GM18498 (cell line): ENCODE measurements around the gene PTGER1.
A peak's percentile ranks its signal among the peaks of the same experiment; 100 is the strongest.
"Not testable (repeated sequence)": the region's sequence is repeated elsewhere in the genome, so short reads cannot be mapped to it uniquely, and the experiment has no call there.

Experiments
- ATAC-seq: cut with Tn5 transposase; IDR thresholded peaks from one replicate; pipeline ENCODE4 v1.9.1; 2021; ENCODE audit warnings: mild to moderate bottlenecking, moderate library complexity; ENCODE audit not compliant: unreplicated experiment

PTGER1 gene

DNA sequence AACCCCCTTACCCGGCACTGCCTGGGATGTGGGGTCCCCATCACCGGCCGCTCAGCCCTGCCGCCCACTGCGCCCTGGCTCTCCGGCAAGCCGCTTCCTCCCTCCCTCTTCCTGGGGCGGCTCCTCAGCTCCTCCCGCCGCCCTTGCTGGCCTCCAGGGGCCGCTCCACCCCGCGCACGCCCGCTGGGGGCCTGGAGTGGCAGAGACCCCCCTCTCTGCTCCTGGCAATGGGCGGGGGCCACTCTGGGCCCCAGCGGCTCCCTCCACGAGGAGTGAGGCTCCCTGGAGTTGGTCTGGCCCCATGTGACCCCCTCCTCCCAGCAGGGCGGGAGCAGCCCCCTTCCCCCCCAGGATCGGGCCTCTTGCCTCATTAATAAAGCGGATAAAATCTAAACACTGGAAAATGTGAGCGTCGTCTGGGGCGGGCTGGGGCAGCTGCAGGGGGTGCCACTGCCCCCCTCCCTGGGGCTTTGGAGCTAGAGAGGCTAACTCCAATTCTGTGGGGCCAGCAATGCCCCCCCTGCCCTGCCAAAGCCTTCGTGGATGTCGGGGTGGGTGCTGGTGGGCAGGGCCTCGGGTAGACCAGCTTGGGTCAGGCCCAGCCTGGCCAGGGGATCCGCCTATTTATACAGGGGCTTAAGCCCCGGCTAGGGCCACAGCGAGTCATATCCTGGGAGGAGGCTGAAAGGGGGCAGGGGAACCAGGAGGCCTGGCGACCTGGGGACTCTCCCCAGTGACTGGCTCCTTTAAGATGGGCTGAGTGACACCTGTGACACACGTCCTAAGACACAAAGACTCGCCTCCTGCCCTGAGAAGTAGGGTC is at the start of gene PTGER1:
PTGER1 (minus strand) TSS at position 104 of the 823 bp plus-strand sequence. CDS start 1,034 bp downstream, outside the sequence.
- ATAC-seq, result no peak

DNA sequence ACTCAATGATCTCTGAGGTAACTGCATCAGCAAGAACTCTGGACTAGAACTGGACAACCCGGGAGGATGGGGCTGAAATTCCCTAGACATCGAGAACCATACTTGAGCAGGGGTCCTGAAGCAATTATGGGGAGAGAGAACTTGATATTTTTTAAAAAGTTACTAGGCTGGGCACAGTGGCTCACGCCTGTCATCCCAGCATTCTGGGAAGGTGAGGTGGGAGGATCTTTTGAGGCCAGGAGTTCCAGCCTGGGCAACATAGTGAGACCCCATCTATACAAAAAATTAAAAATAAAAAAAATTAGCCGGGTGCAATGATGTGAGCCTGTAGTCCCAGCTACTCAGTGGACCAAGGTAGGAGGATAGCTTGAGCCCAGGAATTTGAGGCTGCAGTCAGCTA is 45.4 kb upstream of the PTGER1 start:
- ATAC-seq, result no peak

- no peak for ATAC-seq
These were observed 44.8 kb upstream of the PTGER1 start for GRCh38 chr19:14519860-14520407.

DNA sequence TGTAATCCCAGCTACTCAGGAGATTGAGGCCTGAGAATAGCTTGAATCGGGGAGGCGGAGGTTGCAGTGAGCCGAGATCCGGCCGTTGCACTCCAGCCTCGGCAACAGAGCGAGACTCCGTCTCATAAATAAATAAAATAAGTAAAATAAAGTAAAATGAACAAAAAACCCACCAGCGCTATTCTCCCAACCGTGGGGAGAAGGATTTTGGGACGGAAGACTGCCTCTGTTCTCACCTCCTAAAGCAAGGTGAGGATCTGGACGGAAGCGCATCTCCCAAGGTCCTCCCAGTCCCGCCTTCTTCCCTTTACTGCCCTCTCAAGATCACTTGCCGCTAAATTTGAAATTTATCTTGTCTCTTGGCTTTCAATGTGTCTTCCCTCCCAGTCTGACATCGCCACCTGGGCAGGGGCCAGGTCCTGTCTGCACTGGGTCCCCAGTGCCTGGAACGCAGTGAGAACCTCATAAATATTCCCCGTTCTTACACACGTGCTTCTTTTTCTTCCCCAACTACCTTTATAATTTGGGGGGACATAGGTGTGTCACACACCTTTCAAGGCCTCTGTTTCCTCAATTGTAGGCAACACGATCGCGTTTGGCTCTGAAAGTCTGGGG is 44.2 kb upstream of the PTGER1 start:
- ATAC-seq, result no peak

DNA sequence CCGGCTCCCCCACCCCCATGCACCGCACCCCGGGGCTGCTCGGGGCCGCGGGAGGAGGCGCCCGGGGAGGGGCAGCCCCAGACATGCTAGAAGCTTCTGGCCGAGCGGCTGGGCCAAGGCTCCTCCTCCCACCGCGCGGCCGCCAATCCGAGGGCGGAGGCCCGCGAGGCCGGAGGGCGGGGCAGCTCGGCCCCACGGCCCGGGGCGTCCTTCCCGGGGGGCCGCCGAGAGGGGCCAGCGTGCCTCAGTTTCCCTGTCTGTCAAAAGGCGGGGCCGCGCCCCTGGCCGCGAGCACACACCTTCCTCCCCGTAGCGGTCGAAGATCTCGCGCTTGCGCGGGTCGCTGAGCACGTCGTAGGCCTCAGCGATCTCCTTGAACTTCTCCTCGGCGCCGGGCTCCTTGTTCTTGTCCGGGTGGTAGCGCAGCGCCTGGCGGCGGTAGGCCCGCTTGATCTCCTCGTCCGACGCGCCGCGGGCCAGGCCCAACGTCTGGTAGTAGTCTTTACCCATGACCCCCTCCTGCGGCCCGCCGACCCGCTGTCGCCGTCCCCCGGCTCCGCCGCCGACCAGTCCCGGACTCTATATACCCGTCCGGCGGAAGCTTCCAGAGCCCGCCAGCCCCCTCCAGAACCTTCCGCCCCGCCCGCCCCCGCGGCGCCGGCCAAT is 42.8 kb upstream of the PTGER1 start, which contains the start of gene DNAJB1:
DNAJB1 (minus strand) TSS at position 558 of the 666 bp plus-strand sequence; CDS start at position 510, 48 bp downstream.
- ATAC-seq, result peak; percentile 75

DNA sequence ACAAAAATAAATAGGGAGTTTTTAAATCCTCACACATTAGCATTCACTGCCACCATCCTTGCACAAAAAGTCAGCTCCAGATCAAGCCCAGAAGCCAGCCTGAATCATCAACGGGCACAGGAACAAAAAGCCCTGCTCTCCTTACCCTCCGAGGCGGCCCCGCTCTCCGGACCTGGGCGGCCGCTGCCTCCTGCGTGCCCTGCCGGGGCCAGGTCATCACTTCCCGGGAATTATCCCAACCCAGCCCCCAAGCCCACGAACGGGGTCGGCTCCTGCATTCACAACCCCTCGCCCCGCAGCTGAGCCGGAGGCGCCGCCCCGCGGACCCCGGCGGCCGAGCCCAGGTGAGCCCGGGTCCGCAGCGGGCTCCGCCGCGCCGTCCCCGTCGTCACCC is 42.3 kb upstream of the PTGER1 start:
- no peak for ATAC-seq

- no peak for ATAC-seq
These were observed 41.7 kb upstream of the PTGER1 start for GRCh38 chr19:14516746-14517438.

DNA sequence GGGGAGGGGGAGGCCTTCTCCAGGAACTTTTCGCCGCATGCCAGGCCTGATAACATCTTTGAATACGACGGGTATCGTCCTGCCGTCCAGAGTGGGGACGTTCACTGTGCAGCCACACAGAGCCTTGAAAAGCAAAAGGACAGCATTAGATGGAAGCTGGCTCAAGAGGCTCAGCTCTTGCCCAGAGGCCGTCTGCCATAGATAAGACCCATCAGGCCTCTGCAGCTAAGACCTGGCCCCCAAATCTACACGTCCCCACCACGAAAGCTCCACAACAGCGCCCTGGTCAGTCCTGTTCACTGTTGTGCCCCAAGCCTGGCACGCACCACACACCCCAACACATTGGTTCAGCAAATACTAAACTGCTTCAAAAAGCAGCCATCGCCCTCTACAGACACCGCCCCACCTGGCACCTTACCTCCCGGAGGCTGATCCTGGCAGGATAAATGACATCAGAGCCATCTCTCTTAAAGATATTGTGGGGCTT is 40.9 kb upstream of the PTGER1 start:
- no peak for ATAC-seq

DNA sequence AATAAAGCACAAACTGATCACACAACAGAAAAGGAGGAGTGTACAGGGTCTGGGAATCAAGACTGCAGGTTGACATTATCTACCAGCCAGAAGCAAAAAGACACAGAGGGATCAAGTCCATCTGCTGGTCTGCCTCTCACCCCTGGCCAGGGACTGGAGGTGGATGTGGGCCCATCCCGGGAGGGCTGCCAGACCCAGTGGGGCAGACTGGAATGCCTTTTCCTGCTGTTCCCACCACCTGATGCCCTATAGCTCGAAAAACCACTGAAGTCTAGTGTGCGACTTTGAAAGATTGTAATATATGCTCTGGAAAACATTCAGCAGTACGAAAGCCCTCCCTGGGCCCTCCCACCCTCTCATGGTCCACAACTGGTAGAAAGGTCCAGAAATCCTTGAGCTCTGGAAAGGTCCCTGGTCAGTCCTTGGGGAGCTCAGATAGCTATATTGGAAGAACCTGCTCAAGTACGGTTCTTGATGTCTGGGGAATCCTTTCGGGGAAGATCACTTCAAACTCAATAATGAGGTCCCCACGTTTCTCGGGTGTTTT is 40.4 kb upstream of the PTGER1 start:
- no peak for ATAC-seq

GRCh38 chr19:14514215-14514863 is 39.2 kb upstream of the PTGER1 start:
- ATAC-seq, result no peak

GRCh38 chr19:14512406-14512961 is 37.3 kb upstream of the PTGER1 start:
- ATAC-seq, result no peak

- no peak for ATAC-seq
These were observed 36.1 kb upstream of the PTGER1 start for GRCh38 chr19:14511229-14511593.

DNA sequence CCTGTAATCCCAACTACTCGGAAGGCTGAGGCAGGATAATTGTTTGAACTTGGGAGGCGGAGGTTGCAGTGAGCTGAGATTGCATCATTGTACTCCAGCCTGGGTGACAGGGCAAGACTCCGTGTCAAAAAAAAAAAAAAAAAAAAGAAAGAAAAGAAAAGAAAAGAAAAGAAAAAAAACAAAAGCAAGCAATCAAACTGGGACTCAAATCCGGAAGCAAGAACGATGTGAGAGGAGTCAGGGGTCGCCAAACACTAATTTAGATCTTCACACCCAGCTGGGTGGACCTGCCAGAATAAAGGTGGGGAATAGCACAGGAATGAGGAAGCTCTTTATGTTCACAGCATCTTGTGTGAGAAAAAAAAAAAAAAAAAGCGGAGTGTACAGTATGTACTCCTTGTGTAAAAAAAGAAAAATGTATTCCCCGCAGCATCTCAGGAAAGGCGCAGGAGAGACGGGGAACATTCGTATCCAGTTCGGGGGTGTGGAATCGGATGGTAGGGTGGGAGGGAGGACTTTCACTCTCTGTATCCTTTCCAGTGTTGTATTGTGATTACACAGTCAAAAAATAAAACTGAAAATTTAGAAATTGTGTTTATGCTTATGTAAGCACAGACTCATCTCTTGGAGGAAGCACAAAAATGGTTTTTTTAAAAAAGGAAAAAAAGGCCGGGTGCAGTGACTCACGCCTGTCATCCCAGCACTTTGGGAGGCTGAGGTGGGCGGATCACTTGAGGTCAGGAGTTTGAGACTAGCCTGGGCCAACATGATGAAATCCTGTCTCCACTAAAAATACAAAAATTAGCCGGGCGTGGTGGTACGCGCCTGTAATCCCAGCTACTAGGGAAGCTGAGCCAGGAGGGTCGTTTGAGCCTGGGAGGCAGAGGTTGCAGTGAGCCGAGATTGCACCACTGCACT is 35.4 kb upstream of the PTGER1 start:
- ATAC-seq, result no peak

- no peak for ATAC-seq
These were observed 32.8 kb upstream of the PTGER1 start for GRCh38 chr19:14507704-14508542.

- ATAC-seq, result no peak
These were observed 30.5 kb upstream of the PTGER1 start for GRCh38 chr19:14505488-14506239.

- ATAC-seq, result not testable (repeated sequence)
These were observed 29.4 kb upstream of the PTGER1 start for GRCh38 chr19:14504575-14504974.

DNA sequence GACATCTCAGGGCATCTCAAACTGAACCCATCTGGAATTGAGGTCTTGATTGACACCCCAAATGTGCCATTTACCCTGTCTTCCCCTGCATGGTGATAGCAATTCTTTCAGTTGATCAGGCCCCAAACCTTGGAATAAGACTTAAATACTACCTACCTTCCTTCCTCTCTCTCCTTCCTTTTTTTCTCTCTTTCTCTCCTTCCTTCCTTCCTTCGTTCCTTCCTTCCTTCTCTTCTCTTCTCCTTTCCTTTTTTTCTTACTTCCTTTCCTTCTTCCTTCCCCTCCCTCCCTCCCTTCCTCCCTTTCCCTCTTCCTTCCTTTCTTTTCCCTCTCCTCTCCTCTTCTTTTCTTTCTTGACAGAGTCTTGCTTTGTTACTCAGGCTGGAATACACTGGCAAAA is 28.1 kb upstream of the PTGER1 start:
- no peak for ATAC-seq
